ENCODE results near the gene TNP2. TPM values are rescaled to one million over a fixed set of nuclear protein-coding genes. Genes with fewer than 3 reads are reported as not detected.

TNP2 gene
- total and polyA plus RNA-seq, 2 of the 4 experiments (the other 2 are of a cell fraction), result not detected

DNA sequence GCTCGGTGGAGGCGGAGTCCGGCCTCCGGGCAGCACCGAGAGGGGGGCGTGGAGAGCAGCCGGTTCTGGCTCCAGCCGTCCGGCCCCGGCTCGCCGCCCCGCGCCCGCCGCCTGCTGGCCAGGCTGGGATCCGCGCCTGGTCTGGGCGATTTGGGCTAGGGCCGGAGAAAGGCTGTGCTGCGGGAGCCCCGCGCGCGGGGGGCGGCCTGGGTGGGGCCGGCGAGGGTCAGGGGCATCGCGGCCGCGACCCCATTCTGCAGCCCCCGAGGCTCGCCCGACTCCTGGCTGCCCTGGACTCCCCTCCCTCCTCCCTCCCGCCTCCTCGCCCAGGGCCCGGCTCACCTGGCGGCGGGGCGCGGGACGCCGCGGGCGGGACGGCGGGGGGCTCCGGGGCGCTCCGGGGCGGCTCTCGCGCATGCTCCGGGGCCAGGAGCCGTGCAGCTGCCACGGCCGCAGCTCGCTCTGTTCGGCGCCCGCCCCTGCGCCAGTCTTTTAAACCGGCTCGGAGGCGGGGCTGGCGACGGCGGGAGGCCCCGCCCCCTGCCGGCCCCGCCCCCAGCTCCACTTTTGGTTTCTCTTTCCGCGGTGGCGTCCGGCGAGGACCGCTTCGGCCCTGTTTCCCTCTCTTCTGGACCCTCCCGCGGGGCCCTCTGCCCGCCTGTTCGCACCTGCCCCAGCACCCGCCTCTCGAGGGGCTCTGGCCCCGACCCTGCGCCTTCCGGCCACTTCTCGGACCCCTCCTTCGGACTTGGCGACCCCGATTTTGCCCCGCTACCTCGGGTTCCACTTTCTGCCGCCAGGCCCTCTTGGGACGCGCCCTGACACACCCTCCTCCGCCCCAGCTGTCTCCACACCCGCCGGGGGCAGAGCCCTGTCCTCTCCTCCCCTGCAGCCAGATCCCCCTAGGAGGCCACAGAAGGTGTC lies 13.1 kb downstream of the TNP2 start, which contains the start of gene SOCS1:
Gene SOCS1 (minus strand): TSS at position 468 of the 924 bp plus-strand sequence. CDS start 726 bp downstream, outside the sequence.
- H3K23ac ChIP-seq (ENCODE audit: low read depth, low read length), result peak within 1 kb of the TSS; percentile 82
- peaks cover 45% of the 10 kb centered on the region for H4K20me1 ChIP-seq (ENCODE audit: insufficient read depth, low read length)
- intact Hi-C loops (cut with micrococcal nuclease), result loop anchor here (1.0 to 10.0 kb wide), 5 partner anchors 100 to 292 kb away; no protein-coding TSS in a partner anchor
- peak within 1 kb of the TSS; percentile 84 for H3K14ac ChIP-seq (replicated peaks; ENCODE audit: low read depth, low read length)
- H3K9ac ChIP-seq (ENCODE audit: low read depth, low read length), result peak within 1 kb of the TSS; percentile 91
- H4K5ac ChIP-seq (ENCODE audit: low read depth, low read length), result peak within 1 kb of the TSS; percentile 61
- H3K56ac ChIP-seq (ENCODE audit: extremely low read depth, insufficient read depth, low read length), result peak within 1 kb of the TSS; percentile 61; the same call in 1 of the 2 replicates
- H2BK15ac ChIP-seq (ENCODE audit: low read depth, low read length), result peak within 1 kb of the TSS; percentile 77; the same call in 1 of the 3 replicates
- H3K4me3 ChIP-seq (ENCODE audit: insufficient read depth, low read depth, low read length), result peak within 1 kb of the TSS; percentile 87
- peak within 1 kb of the TSS; percentile 53 to 81; a peak in 3 of 4 replicates for H4K8ac ChIP-seq (ENCODE audit: low read depth in 2 of 2, low read length in 2 of 2)
- peak within 1 kb of the TSS; percentile 84 for H3K4ac ChIP-seq (ENCODE audit: low read depth, low read length)
- 0% methylated on average over 47 of the region's 100 CpGs; no CpG with 5 or more reads in 1 of the 2 experiments for WGBS, 2 experiments (ENCODE audit: extremely low coverage in 2 of 2, insufficient read length in 1 of 2)
- peak within 1 kb of the TSS; percentile 85 for H2BK120ac ChIP-seq (ENCODE audit: low read depth, low read length)
- in situ Hi-C loops (cut with MboI; ENCODE audit: low sequenced_read_pairs), result loop anchor here (5.0 kb wide), 1 partner anchor 106 kb away; no protein-coding TSS in a partner anchor
- peak; percentile 84 for DNase-seq
- CTCF ChIA-PET, result interaction anchor here (0.6 to 2.6 kb wide), 22 partner anchors 14 to 297 kb away, joined by 3 to 14 read pairs (median 4); no protein-coding TSS in a partner anchor
- H2AFZ ChIP-seq (replicated peaks; ENCODE audit: low read length, poor library complexity), result peak within 1 kb of the TSS; percentile 94
- peak within 1 kb of the TSS; percentile 31; the same call in 1 of the 2 replicates for H2BK20ac ChIP-seq (ENCODE audit: low read depth, low read length)
- H2AK5ac ChIP-seq (ENCODE audit: low read depth, low read length), result peak within 1 kb of the TSS; percentile 69
- peak within 1 kb of the TSS; percentile 97 for H3K27ac ChIP-seq (ENCODE audit: insufficient read depth, low read length)
- H3K4me1 ChIP-seq (ENCODE audit: control insufficient read depth, insufficient read depth, low read length), result peaks cover 21% of the 10 kb centered on the region
- peak within 1 kb of the TSS; percentile 82 for H4K91ac ChIP-seq (ENCODE audit: insufficient read depth, low read depth, low read length)
- no peaks in the 10 kb centered on the region for H3K27me3 ChIP-seq (ENCODE audit: control insufficient read depth, insufficient read depth, low read length)
- H2BK5ac ChIP-seq (ENCODE audit: low read depth, low read length, poor library complexity, severe bottlenecking), result peak within 1 kb of the TSS; percentile 90
- BruUV-seq (replicated peaks), result no TSS peak
- dilution Hi-C loops (cut with HindIII; ENCODE audit: low sequenced_read_pairs, unreplicated experiment), result no loop called here
- ATAC-seq (ENCODE audit: low read depth), result peak; percentile 76
- peak within 1 kb of the TSS; percentile 82 for H3K4me2 ChIP-seq (ENCODE audit: low read depth, low read length)
- H3K36me3 ChIP-seq (ENCODE audit: control insufficient read depth, insufficient read depth, low read length), result peaks cover 31% of the 10 kb centered on the region
- H2AK9ac ChIP-seq (replicated peaks; ENCODE audit: low read depth, low read length, poor library complexity), result peak within 1 kb of the TSS; percentile 98
- peak within 1 kb of the TSS; percentile 51; the same call in 1 of the 2 replicates for H3K18ac ChIP-seq (ENCODE audit: low read depth, low read length)
- H3K79me1 ChIP-seq (ENCODE audit: low read depth in 1 of 2, low read length in 2 of 2), result peaks cover 14 to 40% of the 10 kb centered on the region in 2 experiments; a peak in 3 of 4 replicates
- POLR2A ChIA-PET (ENCODE audit: unreplicated experiment), result interaction anchor here (0.5 to 1.8 kb wide), 21 partner anchors 18 to 305 kb away, joined by 3 to 18 read pairs (median 5); partner anchors contain the start of gene PRM3
- no peaks in the 10 kb centered on the region for H3K9me3 ChIP-seq (ENCODE audit: control insufficient read depth, insufficient read depth, low read length)
- H3K9me1 ChIP-seq (ENCODE audit: insufficient read depth, low read length), result peaks cover 9% of the 10 kb centered on the region; the same call in 1 of the 2 replicates
- TF ChIP-seq BHLHE40 (IDR thresholded peaks at IDR 0.05; ENCODE audit: low read depth, low read length) (no peak), USF2 (IDR thresholded peaks at IDR 0.05; ENCODE audit: low read depth, low read length) (no peak), MAZ (IDR thresholded peaks at IDR 0.05; ENCODE audit: borderline replicate concordance, low read depth, low read length) (peak; percentile 81), RAD21 (IDR thresholded peaks at IDR 0.05; ENCODE audit: low read length) (peak; percentile 85), CEBPB (IDR thresholded peaks at IDR 0.05; ENCODE audit: low read depth, low read length) (no peak), POLR2A (IDR thresholded peaks at IDR 0.05; ENCODE audit: low read depth, low read length) (peak; percentile 99), MXI1 (IDR thresholded peaks at IDR 0.05; ENCODE audit: borderline replicate concordance, low read depth, low read length) (0 out of 2 replicates have a peak, but pooled peaks have one; percentile 49), NFE2L2 (IDR thresholded peaks at IDR 0.05; ENCODE audit: low read depth, low read length) (no peak), CHD1 (IDR thresholded peaks at IDR 0.05; ENCODE audit: low read depth, low read length) (0 out of 2 replicates have a peak, but pooled peaks have one; percentile 52), ELK1 (IDR thresholded peaks at IDR 0.05; ENCODE audit: borderline replicate concordance, low read depth, low read length) (no peak), MAFK (IDR thresholded peaks at IDR 0.05; ENCODE audit: low read depth, low read length) (no peak)
- TF ChIP-seq, protein P1, sequence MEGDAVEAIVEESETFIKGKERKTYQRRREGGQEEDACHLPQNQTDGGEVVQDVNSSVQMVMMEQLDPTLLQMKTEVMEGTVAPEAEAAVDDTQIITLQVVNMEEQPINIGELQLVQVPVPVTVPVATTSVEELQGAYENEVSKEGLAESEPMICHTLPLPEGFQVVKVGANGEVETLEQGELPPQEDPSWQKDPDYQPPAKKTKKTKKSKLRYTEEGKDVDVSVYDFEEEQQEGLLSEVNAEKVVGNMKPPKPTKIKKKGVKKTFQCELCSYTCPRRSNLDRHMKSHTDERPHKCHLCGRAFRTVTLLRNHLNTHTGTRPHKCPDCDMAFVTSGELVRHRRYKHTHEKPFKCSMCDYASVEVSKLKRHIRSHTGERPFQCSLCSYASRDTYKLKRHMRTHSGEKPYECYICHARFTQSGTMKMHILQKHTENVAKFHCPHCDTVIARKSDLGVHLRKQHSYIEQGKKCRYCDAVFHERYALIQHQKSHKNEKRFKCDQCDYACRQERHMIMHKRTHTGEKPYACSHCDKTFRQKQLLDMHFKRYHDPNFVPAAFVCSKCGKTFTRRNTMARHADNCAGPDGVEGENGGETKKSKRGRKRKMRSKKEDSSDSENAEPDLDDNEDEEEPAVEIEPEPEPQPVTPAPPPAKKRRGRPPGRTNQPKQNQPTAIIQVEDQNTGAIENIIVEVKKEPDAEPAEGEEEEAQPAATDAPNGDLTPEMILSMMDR (conservative IDR thresholded peaks at IDR 0.05; ENCODE audit: low read depth, low read length), result peak; percentile 82
